SK-N-SH (cell line): ENCODE results near the gene DNAJB6.

ENCODE experiments used
- CTCF ChIP-seq: fragments of 200-600 bp; sonication (generic); IDR thresholded peaks from 2 replicates; pipeline ENCODE4 v1.6.1; 2017; ENCODE audit warnings: antibody characterized with exemption, mild to moderate bottlenecking, moderate library complexity
- EP300 ChIP-seq, 2 experiments: IDR thresholded peaks; 2 replicates each; pipeline versions ENCODE4 v1.4.0 to v1.6.1; 2012; ENCODE audit warnings: borderline replicate concordance in 1 of 2, low read depth in 1 of 2, low read length in 1 of 2
- EZH2phosphoT487 ChIP-seq: fragments of 200-600 bp; sonication (generic); IDR thresholded peaks from 2 replicates; pipeline ENCODE4 v1.6.1; 2017; ENCODE audit warnings: low read depth, mixed run types, mild to moderate bottlenecking, antibody characterized with exemption, moderate library complexity, borderline replicate concordance
- GABPA ChIP-seq: IDR thresholded peaks from 2 replicates; pipeline ENCODE4 v1.4.0; 2012; ENCODE audit warnings: low read depth, mild to moderate bottlenecking
- MAX ChIP-seq: IDR thresholded peaks from 2 replicates; pipeline ENCODE4 v1.4.0; 2012; ENCODE audit warnings: low read depth
- RAD21 ChIP-seq: IDR thresholded peaks from 2 replicates; pipeline ENCODE4 v1.6.1; 2012; ENCODE audit warnings: mild to moderate bottlenecking, low read length
- RCOR1 ChIP-seq: fragments of 150-350 bp; IDR thresholded peaks from 2 replicates; pipeline ENCODE4 v1.6.1; 2017; ENCODE audit warnings: antibody characterized with exemption, low read length
- SMC3 ChIP-seq: IDR thresholded peaks from 2 replicates; pipeline ENCODE4 v1.6.1; 2012; ENCODE audit warnings: low read depth, low read length, improper control_type of control experiment
- USF2 ChIP-seq: fragments of 150-350 bp; IDR thresholded peaks from 2 replicates; pipeline ENCODE4 v1.6.1; 2017; ENCODE audit warnings: antibody characterized with exemption, low read length, low read depth, borderline replicate concordance
- ZBTB33 ChIP-seq: IDR thresholded peaks from 2 replicates; pipeline ENCODE4 v1.4.0; 2012; ENCODE audit warnings: low read depth, borderline replicate concordance

GRCh38 chr7:157295338-157295737 is 41.5 kb upstream of the DNAJB6 start:
- no peak for TF ChIP-seq ZBTB33
- TF ChIP-seq CTCF, result no peak
- TF ChIP-seq EP300 (IDR thresholded peaks at IDR 0.05; ENCODE audit: borderline replicate concordance in 1 of 2, low read depth in 1 of 2, low read length in 1 of 2), result no peak
- no peak for TF ChIP-seq EZH2phosphoT487
- TF ChIP-seq RCOR1, result no peak
- no peak for TF ChIP-seq SMC3
- TF ChIP-seq GABPA, result no peak
- TF ChIP-seq MAX, result no peak
- TF ChIP-seq RAD21, result no peak
- no peak for TF ChIP-seq USF2
